K562 (cell line): ENCODE data around the gene LNX2. TPM values are rescaled to one million over a fixed set of nuclear protein-coding genes. Genes with fewer than 3 reads are reported as not detected.

ENCODE experiments used
- ATAC-seq: fragments of 200-7000 bp; cut with Tn5 transposase; 3 replicates; pipeline ENCODE4 v1.9.1; 2020; ENCODE audit warnings: moderate library complexity
- BruUV-seq: library from RNA; stranded (reverse); fragments of 400-500 nt; replicated peaks from 2 replicates; lab custom pipeline; 2021; lab: Mats Ljungman, UMichigan
- CTCF ChIA-PET: fragments of 300-600 bp; formaldehyde crosslinking; extraction: SDS; loops from one replicate; lab custom pipeline; 2021; ENCODE audit warnings: low intra/inter-chr PET ratio; lab: Yijun Ruan, JAX
- POLR2A ChIA-PET: fragments of 300-600, 350-650 bp; sonication (Branson Sonifier 250); formaldehyde crosslinking; extraction: SDS; loops from one replicate; lab custom pipeline; 2021; ENCODE audit warnings: antibody characterized with exemption, inconsistent platforms; lab: Yijun Ruan, JAX
- DNase-seq, 4 experiments: peaks; one replicate each; pipeline versions ENCODE4 v3.0.0 to v3.0.0-alpha.2; 2011 to 2018; ENCODE audit warnings: low spot score in 3 of 4, mixed read lengths in 3 of 4; ENCODE audit errors: extremely low read depth in 1 of 4
- FAIRE-seq: peaks from 2 replicates; lab custom pipeline; 2011; peaks lifted over from hg19 to GRCh38; lab: Jason Lieb, UNC
- H2AFZ ChIP-seq: 2 replicates; pipeline ENCODE4 v1.6.0; 2011; ENCODE audit warnings: low read depth, low read length, control low read depth, inconsistent platforms
- H3K27ac ChIP-seq: fragments of 200-600 bp; 3 replicates; pipeline ENCODE4 v1.8.0; 2011; ENCODE audit warnings: low read depth, mild to moderate bottlenecking, control low read depth, inconsistent platforms, low read length, moderate library complexity, mixed read lengths; ENCODE audit errors: extremely low read depth
- H3K27me3 ChIP-seq, 2 experiments: fragments of 300-600 bp in 1 of 2; 2 replicates in 1 of 2; 3 replicates in 1 of 2; pipeline versions ENCODE4 v1.6.0 to v1.8.0; 2011; ENCODE audit warnings: inconsistent platforms in 2 of 2, low read length in 2 of 2, mild to moderate bottlenecking in 1 of 2, mixed read lengths in 1 of 2, moderate library complexity in 1 of 2; ENCODE audit not compliant: control insufficient read depth in 2 of 2, insufficient read depth in 2 of 2
- H3K36me3 ChIP-seq: fragments of 300-600 bp; 3 replicates; pipeline ENCODE4 v1.8.0; 2011; ENCODE audit warnings: mild to moderate bottlenecking, low read length, inconsistent platforms; ENCODE audit not compliant: control insufficient read depth, insufficient read depth
- H3K4me1 ChIP-seq, 2 experiments: fragments of 200-600 bp in 1 of 2; replicated peaks in 1 of 2; 2 replicates in 1 of 2; 3 replicates in 1 of 2; pipeline versions ENCODE4 v1.5.1 to v1.8.0; 2011; ENCODE audit warnings: inconsistent platforms in 2 of 2, low read length in 2 of 2, mild to moderate bottlenecking in 1 of 2, mixed read lengths in 1 of 2, moderate library complexity in 1 of 2; ENCODE audit not compliant: control insufficient read depth in 2 of 2, insufficient read depth in 2 of 2
- H3K4me2 ChIP-seq: 2 replicates; pipeline ENCODE4 v1.6.1; 2011; ENCODE audit warnings: low read length, control low read depth, inconsistent platforms, mixed read lengths; ENCODE audit not compliant: insufficient read depth
- H3K4me3 ChIP-seq: fragments of 200-600 bp; sonication (generic), shearing (Covaris generic); 2 replicates; pipeline ENCODE4 v1.5.1; 2016; ENCODE audit warnings: control low read depth, inconsistent platforms
- H3K79me2 ChIP-seq: fragments of 200-600 bp; 3 replicates; pipeline ENCODE4 v1.8.0; 2011; ENCODE audit warnings: low read length, inconsistent platforms; ENCODE audit not compliant: control insufficient read depth, insufficient read depth
- H3K9ac ChIP-seq, 2 experiments: 2 replicates each; pipeline versions ENCODE4 v1.6.0 to v1.6.1; 2011; ENCODE audit warnings: low read depth in 2 of 2, low read length in 2 of 2, control low read depth in 1 of 2, inconsistent platforms in 1 of 2, mild to moderate bottlenecking in 1 of 2, mixed read lengths in 1 of 2; ENCODE audit not compliant: insufficient read depth in 1 of 2
- H3K9me1 ChIP-seq: one replicate; pipeline ENCODE4 v1.6.0; 2011; ENCODE audit warnings: inconsistent platforms, mild to moderate bottlenecking, low read length, moderate library complexity; ENCODE audit not compliant: control insufficient read depth, insufficient read depth
- H3K9me3 ChIP-seq: replicated peaks from 2 replicates; pipeline ENCODE4 v1.5.1; 2011; ENCODE audit warnings: low read depth, low read length, inconsistent platforms; ENCODE audit not compliant: control insufficient read depth, insufficient read depth
- H4K20me1 ChIP-seq: replicated peaks from 2 replicates; pipeline ENCODE4 v1.6.1; 2011; ENCODE audit warnings: low read length, inconsistent platforms, mixed read lengths; ENCODE audit not compliant: control insufficient read depth, insufficient read depth
- GATAD2A ChIP-seq: fragments of 450-650 bp; IDR thresholded peaks from 2 replicates; pipeline ENCODE4 v1.6.1; 2017
- NFIC ChIP-seq: fragments of 450-650 bp; IDR thresholded peaks from 2 replicates; pipeline ENCODE4 v1.6.1; 2017; ENCODE audit warnings: mild to moderate bottlenecking, inconsistent platforms
- RFX7 ChIP-seq: fragments of 250-450 bp; sonication (Bioruptor Pico); IDR thresholded peaks from 2 replicates; pipeline ENCODE4 v1.5.1; 2021; ENCODE audit warnings: mild to moderate bottlenecking
- WGBS: fragments of 100-300 bp; shearing (Covaris generic); methylation state at CpG from one replicate; pipeline ENCODE4 v1.1.6; 2016; ENCODE audit warnings: low coverage, mixed read lengths; ENCODE audit not compliant: insufficient coverage; ENCODE audit errors: missing lambda C conversion rate; 5-methylcytosine and 5-hydroxymethylcytosine counted together
- in situ Hi-C: fragments of 300-500 bp; cut with MboI; formaldehyde crosslinking; loops from 4 replicates; pipeline ENCODE4 v1.15.0; 2018; ENCODE audit warnings: inconsistent platforms, mixed read lengths
- intact Hi-C: fragments of 100-400 bp; cut with micrococcal nuclease; formaldehyde crosslinking; loops from 2 replicates; pipeline ENCODE4 v1.14.2; 2022
- polyA plus RNA-seq, 8 experiments: library from polyadenylated mRNA; depleted of rRNA in 4 of 8; stranded (reverse) in 5 of 8; unstranded in 3 of 8; fragments of >200 nt; fragmentation: Nextera tagmentation in 2 of 8; fragmentation: Illumina TruSeq in 1 of 8; extraction: Ambion mirVana in 2 of 8; extraction: Trizol in 1 of 8; gene quantifications; 2 replicates each; pipeline versions ENCODE4 v1.2.1 to v1.2.3, GENCODE V29; 2011 to 2014; ENCODE audit warnings: inconsistent platforms in 1 of 8, missing spikeins in 1 of 8
- total RNA-seq, 7 experiments: library from RNA; depleted of rRNA in 6 of 7; stranded (reverse); fragments of >200 nt in 6 of 7; fragmentation: Illumina TruSeq in 2 of 7; extraction: Trizol in 2 of 7; gene quantifications; 2 replicates each; pipeline versions ENCODE4 v1.2.1 to v1.2.3, GENCODE V29; 2011 to 2021; ENCODE audit warnings: low replicate concordance in 1 of 7
- TF ChIP-seq, protein P1 (sequence below): sonication (generic); formaldehyde crosslinking; IDR thresholded peaks from 2 replicates; pipeline ENCODE4 v1.8.0; 2022; ENCODE audit warnings: mild to moderate bottlenecking, missing genetic modification reagents
- TF ChIP-seq, protein P2 (sequence below): fragments of 450-650 bp; formaldehyde crosslinking; conservative IDR thresholded peaks from 2 replicates; pipeline ENCODE4 v1.4.0; 2022; ENCODE audit warnings: mild to moderate bottlenecking, missing genetic modification characterization

LNX2 gene
- total and polyA plus RNA-seq, 9 of the 15 experiments (the other 6 are each of a cell fraction or from before 2014, with no cell fraction given): 1.5 to 5.5 (median 4.0) TPM

DNA sequence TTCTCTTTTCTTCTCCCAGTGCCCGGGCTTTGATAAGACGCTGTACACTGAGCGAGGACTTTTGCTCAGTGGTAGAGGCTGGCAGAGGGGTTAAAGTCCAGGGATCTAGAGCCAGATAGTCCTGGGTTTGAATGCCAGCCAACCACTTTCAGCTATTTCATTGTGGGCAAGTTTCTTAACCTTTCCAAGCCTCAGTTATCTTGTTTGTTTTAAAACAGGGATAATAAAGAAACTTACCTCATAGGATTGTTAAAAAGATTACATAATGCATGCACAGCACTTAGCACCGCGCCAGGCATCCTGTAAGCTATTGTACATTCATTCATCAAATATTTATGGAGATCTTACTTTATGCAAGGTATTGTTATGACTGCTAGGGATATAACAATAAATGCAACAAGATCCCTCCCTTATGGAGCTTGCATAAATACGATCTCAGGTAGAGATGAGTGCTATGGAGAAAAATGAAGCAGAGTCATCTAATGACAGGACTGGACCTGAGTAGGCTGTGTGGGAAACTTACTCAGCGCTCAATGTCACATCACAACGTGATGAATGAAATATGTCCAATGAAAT is 70.8 kb downstream of the LNX2 start:
- ATAC-seq: no peak
- Histone ChIP-seq H3K9me1 (no peaks in the 10 kb centered on the region), H2AFZ (no peak overlapping the region), H3K27ac (no peak overlapping the region), H3K4me2 (no peak overlapping the region), H4K20me1 (no peaks in the 10 kb centered on the region), H3K9me3 (no peaks in the 10 kb centered on the region), H3K79me2 (no peaks in the 10 kb centered on the region), H3K4me3 (no peak overlapping the region), H3K9ac (no peak overlapping the region), H3K27me3 (no peaks in the 10 kb centered on the region), H3K4me1 (no peaks in the 10 kb centered on the region), H3K36me3 (peaks cover 14% of the 10 kb centered on the region; the same call in 1 of the 3 replicates)
- CTCF ChIA-PET: no interaction called here
- WGBS: 80% methylated on average over 8 of the region's 8 CpGs
- no TSS peak for BruUV-seq
- intact Hi-C loops (no loop called here), in situ Hi-C loops (no loop called here)
- no peak for FAIRE-seq
- POLR2A ChIA-PET: no interaction called here
- no peak for DNase-seq
- TF ChIP-seq NFIC (no peak), RFX7 (CRISPR knock-in tag) (no peak), GATAD2A (no peak)
- TF ChIP-seq, protein P1, sequence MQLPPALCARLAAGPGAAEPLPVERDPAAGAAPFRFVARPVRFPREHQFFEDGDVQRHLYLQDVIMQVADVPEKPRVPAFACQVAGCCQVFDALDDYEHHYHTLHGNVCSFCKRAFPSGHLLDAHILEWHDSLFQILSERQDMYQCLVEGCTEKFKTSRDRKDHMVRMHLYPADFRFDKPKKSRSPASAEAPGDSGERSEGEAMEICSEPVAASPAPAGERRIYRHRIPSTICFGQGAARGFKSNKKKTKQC: no peak
- TF ChIP-seq, protein P2, sequence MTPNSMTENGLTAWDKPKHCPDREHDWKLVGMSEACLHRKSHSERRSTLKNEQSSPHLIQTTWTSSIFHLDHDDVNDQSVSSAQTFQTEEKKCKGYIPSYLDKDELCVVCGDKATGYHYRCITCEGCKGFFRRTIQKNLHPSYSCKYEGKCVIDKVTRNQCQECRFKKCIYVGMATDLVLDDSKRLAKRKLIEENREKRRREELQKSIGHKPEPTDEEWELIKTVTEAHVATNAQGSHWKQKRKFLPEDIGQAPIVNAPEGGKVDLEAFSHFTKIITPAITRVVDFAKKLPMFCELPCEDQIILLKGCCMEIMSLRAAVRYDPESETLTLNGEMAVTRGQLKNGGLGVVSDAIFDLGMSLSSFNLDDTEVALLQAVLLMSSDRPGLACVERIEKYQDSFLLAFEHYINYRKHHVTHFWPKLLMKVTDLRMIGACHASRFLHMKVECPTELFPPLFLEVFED: no peak
